GM21390 (cell line): ENCODE measurements around the gene PLA2G4D.
"Not testable (repeated sequence)": the region's sequence is repeated elsewhere in the genome, so short reads cannot be mapped to it uniquely, and the experiment has no call there.

ENCODE experiments used
- ATAC-seq: cut with Tn5 transposase; IDR thresholded peaks from one replicate; pipeline ENCODE4 v1.9.1; 2021; ENCODE audit not compliant: unreplicated experiment

PLA2G4D gene

DNA sequence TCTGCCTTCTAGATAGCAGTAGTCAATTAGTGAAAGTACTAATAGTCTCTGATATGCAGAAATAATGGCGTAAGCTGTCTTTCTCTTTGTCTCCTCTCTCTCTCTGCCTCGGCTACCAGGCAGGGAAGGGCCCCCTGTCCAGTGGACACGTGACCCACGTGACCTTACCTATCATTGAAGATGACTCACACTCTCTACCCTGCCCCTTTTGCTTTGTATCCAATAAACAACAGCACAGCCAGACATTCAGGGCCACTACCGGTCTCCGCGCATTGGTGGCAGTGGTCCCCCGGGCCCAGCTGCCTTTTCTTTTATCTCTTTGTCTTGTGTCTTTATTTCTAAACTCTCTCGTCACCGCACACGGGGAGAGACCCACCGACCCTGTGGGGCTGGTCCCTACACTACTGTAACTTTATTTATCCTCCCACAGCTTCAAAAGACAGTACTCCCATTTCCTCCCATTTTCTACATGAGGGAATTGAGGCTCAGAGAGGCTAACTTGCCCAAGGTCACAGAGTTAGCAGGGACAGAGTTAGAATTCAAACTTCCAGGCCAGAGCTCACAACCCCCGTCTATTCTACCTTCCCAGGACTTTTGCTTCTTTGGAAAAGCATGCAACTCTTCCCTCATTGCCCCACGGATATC is 2.5 kb downstream of the PLA2G4D start:
- ATAC-seq = not testable (repeated sequence)

DNA sequence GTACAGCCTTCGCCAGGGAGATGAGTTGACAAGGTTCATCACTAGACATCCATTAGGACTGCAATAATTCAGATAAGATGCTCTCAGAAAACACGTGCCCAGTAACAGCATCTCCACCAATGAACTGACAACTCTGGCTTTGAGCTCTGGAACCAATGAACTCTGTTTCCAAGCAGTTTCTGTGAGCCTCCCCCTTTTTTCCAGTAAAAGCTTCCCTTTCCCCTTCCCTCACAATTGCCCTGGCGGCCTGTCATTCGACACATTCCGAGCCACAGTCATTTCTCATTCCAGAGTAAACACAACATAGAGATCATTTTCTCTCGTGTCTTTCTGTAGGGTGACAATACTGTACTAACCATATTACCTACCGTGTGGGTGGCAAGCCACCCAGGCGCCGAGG is 3.6 kb downstream of the PLA2G4D start:
- ATAC-seq = no peak

GRCh38 chr15:42090370-42090769 is 4.0 kb downstream of the PLA2G4D start:
- no peak for ATAC-seq

- no peak for ATAC-seq
Observed at GRCh38 chr15:42089942-42090341, 4.4 kb downstream of the PLA2G4D start.

DNA sequence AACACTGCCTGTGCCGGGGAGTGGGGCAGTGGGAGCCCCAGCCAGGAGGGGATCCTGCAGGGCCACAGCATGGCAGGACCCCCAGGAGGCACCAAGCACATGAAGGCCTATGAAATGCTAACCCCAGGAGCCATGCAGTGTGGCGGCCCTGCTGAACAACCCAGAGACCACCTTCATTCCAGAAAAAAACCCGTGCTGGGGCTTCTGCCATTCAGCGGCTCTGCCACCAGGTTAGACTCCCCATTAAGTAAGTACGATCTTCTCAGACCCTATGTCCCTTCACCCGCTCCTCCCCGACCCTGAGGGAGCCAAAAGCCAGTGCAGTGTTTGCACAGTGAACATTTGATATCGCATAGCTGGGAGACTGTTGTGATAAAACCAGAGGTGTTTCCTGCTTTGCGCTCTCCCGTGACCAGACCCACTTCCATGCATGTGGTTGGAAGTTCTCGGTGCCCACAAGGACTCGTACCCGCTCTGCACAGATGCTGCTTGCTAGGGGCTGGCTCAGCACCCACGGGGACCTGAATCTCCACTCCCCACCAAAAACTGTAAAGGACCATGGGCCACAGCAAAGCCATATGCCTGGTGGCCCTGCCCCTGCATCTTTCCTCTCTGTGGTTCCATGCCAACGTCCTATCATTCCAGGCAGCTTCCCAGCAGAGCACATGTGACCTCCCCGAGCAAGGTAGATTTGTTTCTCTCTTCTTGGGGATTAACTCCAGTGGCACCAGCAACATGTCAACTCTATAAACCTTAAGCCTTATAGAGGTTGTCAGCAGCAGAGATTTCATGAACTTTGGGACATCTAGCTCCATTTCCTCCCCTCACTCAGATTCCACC is 5.3 kb downstream of the PLA2G4D start:
- no peak for ATAC-seq

- ATAC-seq = no peak
Observed at GRCh38 chr15:42087926-42088800, 6.2 kb downstream of the PLA2G4D start.

DNA sequence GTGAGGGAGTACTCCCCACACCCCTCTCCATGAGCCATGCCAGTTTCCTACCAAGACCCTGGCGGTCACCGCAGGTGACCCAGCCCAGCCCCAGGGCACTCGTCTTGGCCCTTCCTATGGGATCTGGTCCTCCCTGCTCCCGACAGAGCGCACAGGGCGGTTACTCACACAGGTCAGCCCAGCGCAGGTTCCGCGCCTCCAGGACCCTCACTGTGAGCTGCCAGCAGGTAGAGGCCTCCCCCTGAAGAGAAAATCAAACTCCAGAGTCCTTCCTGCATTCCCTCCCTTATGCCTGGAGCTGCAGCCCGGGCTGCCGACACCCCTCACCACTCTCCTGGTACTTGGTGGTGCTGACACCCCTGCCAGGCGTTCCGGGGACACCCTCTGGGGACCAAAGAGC is 6.9 kb downstream of the PLA2G4D start:
- no peak for ATAC-seq

GRCh38 chr15:42085721-42086120 is 8.6 kb downstream of the PLA2G4D start:
- no peak for ATAC-seq

GRCh38 chr15:42085236-42085605 is 9.1 kb downstream of the PLA2G4D start:
- ATAC-seq = no peak

DNA sequence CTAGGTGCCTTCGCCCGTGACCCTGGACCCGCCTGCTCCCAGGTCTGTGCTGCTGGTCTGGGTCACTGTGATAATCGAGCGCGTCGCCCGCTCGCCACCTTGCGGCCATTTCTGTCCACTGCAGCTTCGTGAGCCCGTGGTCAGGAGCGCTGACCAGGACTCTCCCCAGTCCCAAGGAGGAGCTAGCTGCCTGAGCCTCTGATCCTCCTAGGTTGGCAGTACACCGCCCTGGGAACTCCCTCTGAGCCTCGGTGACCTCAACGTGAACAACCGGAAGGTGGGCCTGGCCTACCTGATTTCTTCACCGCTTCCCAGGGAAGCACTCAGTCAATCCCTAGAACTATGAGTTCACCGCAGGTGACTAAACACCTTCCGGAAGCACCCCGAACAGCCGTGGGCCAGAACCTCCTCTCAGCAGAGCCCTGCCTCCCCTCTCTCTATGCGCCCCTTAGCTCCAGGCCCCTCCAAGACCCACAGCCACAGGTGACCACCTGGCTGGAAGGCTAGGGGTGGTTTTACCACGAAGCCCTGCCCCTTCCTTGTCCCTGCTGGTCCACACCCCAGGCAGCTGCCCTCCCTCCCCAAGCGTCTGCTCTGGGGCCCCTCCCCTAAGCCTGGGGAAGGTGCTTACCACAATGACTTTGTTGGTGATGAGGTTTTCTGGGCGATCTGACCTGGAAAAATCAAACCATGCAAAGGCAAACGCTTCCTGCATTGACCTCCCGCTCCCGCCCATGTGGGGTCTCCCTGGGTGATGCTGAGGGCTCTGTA is 9.7 kb downstream of the PLA2G4D start:
- no peak for ATAC-seq

- no peak for ATAC-seq
Observed at GRCh38 chr15:42083916-42084315, 10.4 kb downstream of the PLA2G4D start.

DNA sequence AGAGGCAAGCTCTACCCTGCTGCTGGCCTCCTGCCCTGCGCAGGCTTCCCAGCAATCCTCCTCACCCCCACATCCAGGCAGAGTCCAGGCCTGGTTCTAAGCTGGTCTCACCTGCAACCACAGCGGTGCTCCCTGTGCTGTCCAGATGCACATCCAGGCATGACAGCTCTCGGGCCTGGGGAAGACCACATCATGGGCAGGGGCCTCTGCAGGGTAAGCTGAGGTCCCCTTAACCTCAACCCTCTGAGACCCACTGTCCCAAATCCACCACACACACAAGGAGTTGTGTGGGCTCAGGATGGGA is 10.8 kb downstream of the PLA2G4D start:
- no peak for ATAC-seq

DNA sequence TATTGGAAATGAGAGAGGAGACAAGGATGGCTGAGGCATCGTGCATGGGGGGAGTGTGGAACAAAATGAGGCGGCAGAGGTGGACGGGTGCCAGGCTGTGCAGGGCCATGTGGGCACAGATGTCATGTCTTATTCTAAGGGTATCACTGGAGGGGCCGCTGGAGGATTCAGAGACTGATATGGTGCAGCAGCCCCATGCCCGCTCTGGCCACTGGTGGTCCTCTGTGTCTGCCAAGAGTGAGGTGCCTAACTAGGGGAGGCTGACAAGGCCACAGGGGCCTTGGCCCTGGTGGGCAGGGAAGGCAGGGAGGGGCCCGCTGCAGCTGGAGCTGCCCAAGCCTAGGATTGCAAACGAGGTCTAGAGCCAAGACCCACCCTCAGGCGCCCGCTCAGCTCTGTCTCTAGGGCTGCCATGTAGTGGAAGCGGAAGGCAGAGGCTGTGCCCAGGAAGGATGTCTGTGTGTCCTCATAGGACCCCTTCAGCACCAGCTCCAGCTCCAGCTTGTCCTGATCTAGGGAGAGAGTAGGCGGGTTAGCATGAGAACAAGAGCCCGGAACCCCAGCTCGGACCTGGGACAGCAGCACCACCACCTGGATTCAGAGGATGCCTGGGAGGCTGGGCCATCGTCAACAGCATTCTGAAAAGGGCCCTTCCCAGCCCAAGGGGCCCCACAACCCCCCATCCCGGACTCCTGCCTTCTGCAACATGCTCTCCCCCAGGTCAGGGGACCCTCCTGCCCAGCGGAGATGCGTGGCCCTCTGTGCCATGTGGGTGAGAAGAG is 11.3 kb downstream of the PLA2G4D start:
- ATAC-seq = no peak

- ATAC-seq = no peak
Observed at GRCh38 chr15:42082141-42082540, 12.2 kb downstream of the PLA2G4D start.

- no peak for ATAC-seq
Observed at GRCh38 chr15:42080919-42081830, 13.2 kb downstream of the PLA2G4D start.

GRCh38 chr15:42080186-42080918 is 14.0 kb downstream of the PLA2G4D start:
- no peak for ATAC-seq

DNA sequence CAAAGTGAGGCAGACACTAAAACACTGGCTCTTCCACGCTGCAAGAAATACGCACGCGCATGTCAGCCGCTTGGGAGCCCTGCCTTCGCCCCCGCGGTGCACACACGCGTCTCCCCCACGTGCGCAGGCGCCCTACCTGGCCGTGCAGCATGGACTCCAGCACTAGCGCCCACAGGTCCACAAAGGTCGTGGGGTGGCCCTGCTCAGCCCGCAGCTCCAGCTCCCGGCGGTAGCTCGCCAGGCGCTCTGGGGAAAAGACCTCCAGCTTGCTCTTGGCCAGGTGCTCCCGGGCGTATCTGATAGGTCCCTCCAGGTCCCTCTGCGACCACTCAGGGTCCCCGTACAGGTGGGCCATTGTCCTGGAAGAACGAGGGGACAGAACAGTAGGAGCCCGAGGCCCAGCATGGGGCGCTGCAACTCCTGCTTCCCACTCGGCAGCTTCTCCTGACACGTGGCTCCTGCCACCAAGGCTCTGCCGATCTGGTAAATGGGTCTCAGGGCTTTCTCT is 14.9 kb downstream of the PLA2G4D start:
- no peak for ATAC-seq

DNA sequence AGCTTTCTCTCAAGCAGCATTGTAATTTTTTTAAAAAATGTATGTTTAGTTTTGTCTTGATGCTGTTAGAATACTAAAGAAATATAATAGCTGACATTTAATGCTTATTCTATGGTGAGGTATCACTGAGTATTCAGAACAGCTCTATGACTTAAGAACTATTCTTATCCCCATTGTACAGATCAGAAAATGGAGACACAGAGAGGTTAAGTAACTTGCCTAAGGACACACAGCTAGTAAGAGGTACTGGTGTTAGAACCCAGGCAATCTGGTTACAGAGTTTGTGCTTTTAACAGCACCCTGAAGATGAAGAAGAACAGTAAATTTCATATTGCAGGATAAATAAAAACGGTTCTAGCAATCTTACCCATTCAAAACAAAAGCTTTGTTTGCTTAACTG is 15.5 kb downstream of the PLA2G4D start:
- ATAC-seq = no peak
